Activated naive CD4-positive, alpha-beta T cell treated with Interleukin-2 at 50 U/mL for 16 hours (primary cell): ENCODE results near the gene RIOX2.

Source experiments
- DNase-seq: peaks from one replicate; pipeline ENCODE4 v3.0.0-alpha.2; 2020

Gene RIOX2

GRCh38 chr3:97988784-97989568 lies 16.7 kb upstream of the RIOX2 start:
- DNase-seq: no peak

GRCh38 chr3:97987306-97987705 lies 15.1 kb upstream of the RIOX2 start:
- DNase-seq: no peak

GRCh38 chr3:97983933-97984491 lies 11.8 kb upstream of the RIOX2 start:
- no peak for DNase-seq

GRCh38 chr3:97981886-97982285 lies 9.7 kb upstream of the RIOX2 start:
- DNase-seq: no peak

- no peak for DNase-seq
Measured at GRCh38 chr3:97979610-97980009, 7.4 kb upstream of the RIOX2 start.

- no peak for DNase-seq
Measured at GRCh38 chr3:97975466-97975865, 3.2 kb upstream of the RIOX2 start.

GRCh38 chr3:97974996-97975395 lies 2.8 kb upstream of the RIOX2 start:
- no peak for DNase-seq

- no peak for DNase-seq
Measured at GRCh38 chr3:97972976-97973375, 745 bp upstream of the RIOX2 start.

- DNase-seq: no peak
Measured at GRCh38 chr3:97970956-97971620, 1.1 kb downstream of the RIOX2 start.

- DNase-seq: no peak
Measured at GRCh38 chr3:97970156-97970555, 2.1 kb downstream of the RIOX2 start.

GRCh38 chr3:97969541-97969940 lies 2.7 kb downstream of the RIOX2 start:
- DNase-seq: no peak

GRCh38 chr3:97968376-97968775 lies 3.9 kb downstream of the RIOX2 start:
- DNase-seq: no peak

- no peak for DNase-seq
Measured at GRCh38 chr3:97967966-97968365, 4.3 kb downstream of the RIOX2 start.

- DNase-seq: no peak
Measured at GRCh38 chr3:97960993-97961766, 11.1 kb downstream of the RIOX2 start.

- DNase-seq: no peak
Measured at GRCh38 chr3:97960551-97960950, 11.7 kb downstream of the RIOX2 start.

- no peak for DNase-seq
Measured at GRCh38 chr3:97959872-97960271, 12.4 kb downstream of the RIOX2 start.

GRCh38 chr3:97958796-97959195 lies 13.4 kb downstream of the RIOX2 start:
- no peak for DNase-seq

GRCh38 chr3:97958396-97958795 lies 13.8 kb downstream of the RIOX2 start:
- DNase-seq: no peak

GRCh38 chr3:97957617-97958311 lies 14.5 kb downstream of the RIOX2 start:
- no peak for DNase-seq

- no peak for DNase-seq
Measured at GRCh38 chr3:97956051-97956450, 16.2 kb downstream of the RIOX2 start.

GRCh38 chr3:97954228-97954827 lies 17.9 kb downstream of the RIOX2 start:
- DNase-seq: no peak

- DNase-seq: no peak
Measured at GRCh38 chr3:97952872-97953271, 19.4 kb downstream of the RIOX2 start.
